SK-N-SH treated with all-trans-retinoic acid at 6 μM for 48 hours (cell line): ENCODE data around the gene MTA1.

Source experiments
- ARNTL ChIP-seq: fragments of 450-650 bp; formaldehyde crosslinking; IDR thresholded peaks from 2 replicates; pipeline ENCODE4 v1.5.0; 2020; ENCODE audit warnings: low read depth, mild to moderate bottlenecking, moderate library complexity, borderline replicate concordance
- BACH2 ChIP-seq: fragments of 250-450 bp; sonication (Bioruptor Pico); IDR thresholded peaks from 2 replicates; pipeline ENCODE4 v1.9.0; 2021; ENCODE audit warnings: mild to moderate bottlenecking, borderline replicate concordance
- CREB5 ChIP-seq: fragments of 250-450 bp; sonication (Bioruptor Pico); IDR thresholded peaks from 2 replicates; pipeline ENCODE4 v1.5.1; 2020; ENCODE audit warnings: low read depth, mild to moderate bottlenecking, moderate library complexity
- CSDC2 ChIP-seq: fragments of 250-450 bp; sonication (Bioruptor Pico); IDR thresholded peaks from 2 replicates; pipeline ENCODE4 v1.5.0; 2020; ENCODE audit warnings: mild to moderate bottlenecking, moderate library complexity
- ESRRG ChIP-seq: fragments of 250-450 bp; sonication (Bioruptor Pico); IDR thresholded peaks from 2 replicates; pipeline ENCODE4 v1.6.1; 2021; ENCODE audit warnings: mild to moderate bottlenecking
- GLIS3 ChIP-seq: fragments of 250-450 bp; sonication (Bioruptor Pico); IDR thresholded peaks from 2 replicates; pipeline ENCODE4 v1.5.0; 2020; ENCODE audit warnings: mild to moderate bottlenecking, moderate library complexity
- ISL1 ChIP-seq: fragments of 250-450 bp; sonication (Bioruptor Pico); IDR thresholded peaks from 2 replicates; pipeline ENCODE4 v2.1.2; 2022; ENCODE audit warnings: mild to moderate bottlenecking, moderate library complexity
- PPARA ChIP-seq: fragments of 250-450 bp; sonication (Bioruptor Pico); IDR thresholded peaks from 2 replicates; pipeline ENCODE4 v1.5.0; 2020; ENCODE audit warnings: mild to moderate bottlenecking, borderline replicate concordance
- ZFP3 ChIP-seq: fragments of 250-450 bp; sonication (Bioruptor Pico); IDR thresholded peaks from 2 replicates; pipeline ENCODE4 v1.5.0; 2020; ENCODE audit warnings: mild to moderate bottlenecking, moderate library complexity
- ZNF565 ChIP-seq: fragments of 450-650 bp; formaldehyde crosslinking; conservative IDR thresholded peaks from 2 replicates; pipeline ENCODE4 v1.5.0; 2020; ENCODE audit warnings: low read depth, mild to moderate bottlenecking, moderate library complexity
- TF ChIP-seq, protein P1 (sequence below): fragments of 250-450 bp; sonication (Bioruptor Pico); IDR thresholded peaks from 2 replicates; pipeline ENCODE4 v1.8.0; 2020; ENCODE audit warnings: mild to moderate bottlenecking, moderate library complexity, borderline replicate concordance
- TF ChIP-seq, protein P2 (sequence below): fragments of 250-450 bp; sonication (Bioruptor Pico); IDR thresholded peaks from 2 replicates; pipeline ENCODE4 v1.5.1; 2021; ENCODE audit warnings: mild to moderate bottlenecking, moderate library complexity

GRCh38 chr14:105395538-105395854 is 24.1 kb upstream of the MTA1 start:
- TF ChIP-seq ARNTL (CRISPR knock-in tag) = no peak
- no peak for TF ChIP-seq ZFP3 (CRISPR knock-in tag)
- TF ChIP-seq CREB5 (CRISPR knock-in tag) = no peak
- TF ChIP-seq, protein P1, sequence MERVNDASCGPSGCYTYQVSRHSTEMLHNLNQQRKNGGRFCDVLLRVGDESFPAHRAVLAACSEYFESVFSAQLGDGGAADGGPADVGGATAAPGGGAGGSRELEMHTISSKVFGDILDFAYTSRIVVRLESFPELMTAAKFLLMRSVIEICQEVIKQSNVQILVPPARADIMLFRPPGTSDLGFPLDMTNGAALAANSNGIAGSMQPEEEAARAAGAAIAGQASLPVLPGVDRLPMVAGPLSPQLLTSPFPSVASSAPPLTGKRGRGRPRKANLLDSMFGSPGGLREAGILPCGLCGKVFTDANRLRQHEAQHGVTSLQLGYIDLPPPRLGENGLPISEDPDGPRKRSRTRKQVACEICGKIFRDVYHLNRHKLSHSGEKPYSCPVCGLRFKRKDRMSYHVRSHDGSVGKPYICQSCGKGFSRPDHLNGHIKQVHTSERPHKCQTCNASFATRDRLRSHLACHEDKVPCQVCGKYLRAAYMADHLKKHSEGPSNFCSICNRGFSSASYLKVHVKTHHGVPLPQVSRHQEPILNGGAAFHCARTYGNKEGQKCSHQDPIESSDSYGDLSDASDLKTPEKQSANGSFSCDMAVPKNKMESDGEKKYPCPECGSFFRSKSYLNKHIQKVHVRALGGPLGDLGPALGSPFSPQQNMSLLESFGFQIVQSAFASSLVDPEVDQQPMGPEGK = no peak
- TF ChIP-seq ISL1 (CRISPR knock-in tag) = no peak
- TF ChIP-seq ESRRG (CRISPR knock-in tag) = no peak
- no peak for TF ChIP-seq PPARA (CRISPR knock-in tag)
- no peak for TF ChIP-seq ZNF565 (CRISPR knock-in tag)
- TF ChIP-seq GLIS3 (CRISPR knock-in tag) = no peak
- no peak for TF ChIP-seq BACH2
- TF ChIP-seq, protein P2, sequence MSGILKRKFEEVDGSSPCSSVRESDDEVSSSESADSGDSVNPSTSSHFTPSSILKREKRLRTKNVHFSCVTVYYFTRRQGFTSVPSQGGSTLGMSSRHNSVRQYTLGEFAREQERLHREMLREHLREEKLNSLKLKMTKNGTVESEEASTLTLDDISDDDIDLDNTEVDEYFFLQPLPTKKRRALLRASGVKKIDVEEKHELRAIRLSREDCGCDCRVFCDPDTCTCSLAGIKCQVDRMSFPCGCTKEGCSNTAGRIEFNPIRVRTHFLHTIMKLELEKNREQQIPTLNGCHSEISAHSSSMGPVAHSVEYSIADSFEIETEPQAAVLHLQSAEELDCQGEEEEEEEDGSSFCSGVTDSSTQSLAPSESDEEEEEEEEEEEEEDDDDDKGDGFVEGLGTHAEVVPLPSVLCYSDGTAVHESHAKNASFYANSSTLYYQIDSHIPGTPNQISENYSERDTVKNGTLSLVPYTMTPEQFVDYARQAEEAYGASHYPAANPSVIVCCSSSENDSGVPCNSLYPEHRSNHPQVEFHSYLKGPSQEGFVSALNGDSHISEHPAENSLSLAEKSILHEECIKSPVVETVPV (CRISPR knock-in tag) = no peak
- TF ChIP-seq CSDC2 = no peak
